GM19324 (cell line): ENCODE results near the gene TMEM50B.
"Not testable (repeated sequence)": the region's sequence is repeated elsewhere in the genome, so short reads cannot be mapped to it uniquely, and the experiment has no call there.

Experiments used
- ATAC-seq: cut with Tn5 transposase; IDR thresholded peaks from one replicate; pipeline ENCODE4 v1.9.1; 2021; ENCODE audit warnings: mild to moderate bottlenecking, moderate library complexity; ENCODE audit not compliant: unreplicated experiment, low FRiP score

TMEM50B gene

DNA sequence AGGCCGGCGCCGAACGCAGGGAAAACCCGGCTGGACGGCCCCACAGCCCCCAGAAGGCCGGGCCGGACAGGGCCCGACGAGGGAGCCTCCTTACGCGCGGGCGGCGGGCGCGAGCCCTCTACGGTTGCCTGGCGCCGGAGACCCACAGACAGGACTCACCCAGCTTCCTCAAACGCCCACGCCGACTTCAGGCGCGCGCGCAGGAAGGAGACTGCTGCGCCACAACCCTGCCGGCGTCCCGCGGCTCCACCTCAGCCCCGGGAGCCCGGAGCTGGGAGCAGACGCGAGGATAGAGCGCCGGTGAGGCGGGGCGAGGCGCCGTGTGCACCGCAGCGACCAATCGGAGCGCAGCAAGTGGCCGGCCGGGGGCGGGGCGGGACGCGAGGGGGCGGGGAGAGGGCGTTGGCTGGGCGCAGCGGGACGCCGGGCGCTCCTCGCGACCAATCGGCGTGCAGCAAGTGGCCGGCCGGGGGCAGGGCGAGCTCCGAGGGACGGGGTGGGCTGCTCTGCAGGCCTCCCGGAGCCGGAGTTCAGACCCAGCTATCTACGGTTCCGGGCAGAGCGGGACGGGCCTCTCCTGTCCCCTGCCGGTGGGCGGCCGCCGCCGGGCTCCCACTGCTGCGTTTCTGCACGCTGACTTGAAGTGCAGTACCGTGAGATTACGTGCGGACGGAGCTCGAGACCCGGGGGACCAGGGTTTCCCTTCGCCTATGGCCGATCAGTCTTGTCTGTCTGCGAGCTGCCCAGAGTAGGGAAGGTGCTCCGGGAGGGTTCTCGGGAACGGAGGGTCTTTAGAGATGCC, at the start of gene TMEM50B:
Gene TMEM50B, minus strand, starts transcription at position 296 of the 802 bp plus-strand sequence. CDS start 11,089 bp downstream, outside the sequence.
- peak; percentile 92 for ATAC-seq

DNA sequence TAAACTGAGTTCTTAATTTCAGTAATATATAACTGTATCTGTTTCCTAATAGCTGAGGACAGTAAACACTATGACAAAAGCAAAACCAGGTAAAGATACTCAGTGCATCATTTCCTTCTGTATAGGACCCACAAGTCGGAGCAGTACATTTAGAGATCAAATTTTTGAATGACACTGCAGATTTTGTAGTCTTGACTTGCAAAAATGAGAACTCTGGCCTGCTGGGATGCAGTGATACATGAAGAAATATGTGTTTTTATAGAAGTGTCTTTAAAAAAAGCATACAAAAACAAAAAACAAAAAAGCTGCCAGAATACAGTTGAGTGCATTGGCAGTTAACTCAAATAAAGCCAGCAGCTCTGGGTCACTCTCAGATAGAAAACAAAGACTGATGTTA, 43.2 kb upstream of the TMEM50B start:
- ATAC-seq: no peak

DNA sequence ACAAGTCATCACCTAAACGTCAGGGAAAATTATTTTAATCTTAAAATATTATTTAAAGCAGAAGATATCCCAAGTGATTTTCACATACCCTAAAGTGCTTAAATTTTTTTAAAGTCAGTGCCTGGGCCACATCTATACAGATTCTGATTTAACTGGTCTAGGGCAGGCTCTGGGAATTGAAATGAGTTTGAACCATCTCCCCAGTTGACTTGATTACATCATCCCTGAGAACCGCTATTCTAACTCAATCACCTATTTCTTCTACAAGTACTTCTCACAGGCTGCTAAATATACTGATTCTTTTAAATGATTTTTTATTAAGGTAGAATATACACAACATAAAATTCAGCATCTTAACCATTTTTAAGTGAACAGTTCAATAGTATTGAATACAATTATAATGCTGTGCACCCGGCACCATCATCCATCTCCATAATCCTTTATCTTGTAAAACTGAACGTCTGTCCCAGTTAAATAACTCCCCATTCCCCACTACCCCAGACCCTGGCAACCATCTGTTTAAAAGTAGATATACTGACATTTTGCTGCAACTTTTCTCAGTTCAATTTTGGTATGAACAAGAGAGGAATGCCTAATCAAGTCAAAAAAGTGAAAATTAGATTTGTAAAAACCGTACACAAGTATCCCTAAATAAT, 42.7 kb upstream of the TMEM50B start:
- ATAC-seq: no peak

GRCh38 chr21:33518899-33519298, 39.1 kb upstream of the TMEM50B start:
- ATAC-seq: no peak

GRCh38 chr21:33514229-33514628, 34.5 kb upstream of the TMEM50B start:
- ATAC-seq: no peak

- no peak for ATAC-seq
Measured at GRCh38 chr21:33512481-33512880, 32.7 kb upstream of the TMEM50B start.

GRCh38 chr21:33511639-33512038, 31.9 kb upstream of the TMEM50B start:
- ATAC-seq: no peak

- ATAC-seq: no peak
Measured at GRCh38 chr21:33510826-33511225, 31.1 kb upstream of the TMEM50B start.

- ATAC-seq: not testable (repeated sequence)
Measured at GRCh38 chr21:33507003-33507402, 27.2 kb upstream of the TMEM50B start.

DNA sequence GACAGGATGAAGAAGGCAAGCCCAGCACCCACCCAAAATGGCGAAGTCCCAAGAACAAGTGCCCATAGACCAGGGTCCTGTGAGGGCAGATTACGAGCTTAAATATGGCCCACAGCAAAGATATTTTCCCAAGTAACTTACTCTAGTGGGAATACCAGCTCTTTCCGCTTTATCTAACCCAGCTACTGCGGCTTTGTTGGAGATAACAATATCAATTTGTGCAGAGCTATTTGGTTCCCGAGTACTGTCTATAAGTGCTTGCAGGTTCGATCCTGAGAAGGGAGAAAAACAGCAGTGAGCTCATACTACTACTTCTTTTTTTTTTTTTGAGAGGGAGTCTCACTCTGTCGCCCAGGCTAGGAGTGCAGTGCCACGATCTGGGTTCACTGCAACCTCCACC, 26.1 kb upstream of the TMEM50B start:
- ATAC-seq: no peak

- no peak for ATAC-seq
Measured at GRCh38 chr21:33496345-33496744, 16.6 kb upstream of the TMEM50B start.

GRCh38 chr21:33495743-33496142, 16.0 kb upstream of the TMEM50B start:
- no peak for ATAC-seq

DNA sequence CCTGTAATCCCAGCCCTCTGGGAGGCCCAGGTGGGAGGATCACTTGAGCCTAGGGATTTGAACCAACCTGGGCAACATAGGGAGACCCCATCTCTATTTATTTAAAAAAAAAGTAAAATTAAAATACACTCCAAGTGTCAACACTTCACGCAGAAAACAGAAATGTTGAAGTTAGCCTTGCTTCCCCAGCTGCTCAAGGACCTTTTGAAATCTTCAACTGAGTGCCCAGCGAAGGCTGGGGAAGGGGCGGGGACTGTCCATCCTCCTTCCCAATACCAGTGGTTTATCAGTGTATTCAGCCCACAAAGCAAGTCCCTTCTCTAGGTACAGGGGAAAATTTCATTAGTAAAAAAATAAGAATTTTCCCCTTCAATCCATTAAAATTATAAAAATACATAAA, 14.0 kb upstream of the TMEM50B start:
- ATAC-seq: no peak

DNA sequence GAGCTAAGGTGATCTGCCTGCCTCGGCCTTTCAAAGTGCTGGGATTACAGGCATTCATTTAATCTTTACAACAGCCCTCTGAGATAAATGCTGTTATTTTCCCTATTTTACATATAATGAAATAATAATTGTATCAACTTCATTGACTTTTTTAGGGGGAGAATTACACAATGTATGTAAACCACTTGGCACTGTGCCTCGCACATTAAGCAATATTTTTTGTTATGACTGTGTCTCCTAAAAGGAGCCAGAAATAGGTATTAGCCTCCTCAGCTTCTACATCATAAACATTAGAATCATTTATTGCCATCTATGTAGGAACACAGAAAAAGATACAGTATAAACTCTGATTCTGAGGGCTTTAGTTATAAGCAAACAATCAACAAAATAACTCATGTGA, 12.8 kb upstream of the TMEM50B start:
- no peak for ATAC-seq

DNA sequence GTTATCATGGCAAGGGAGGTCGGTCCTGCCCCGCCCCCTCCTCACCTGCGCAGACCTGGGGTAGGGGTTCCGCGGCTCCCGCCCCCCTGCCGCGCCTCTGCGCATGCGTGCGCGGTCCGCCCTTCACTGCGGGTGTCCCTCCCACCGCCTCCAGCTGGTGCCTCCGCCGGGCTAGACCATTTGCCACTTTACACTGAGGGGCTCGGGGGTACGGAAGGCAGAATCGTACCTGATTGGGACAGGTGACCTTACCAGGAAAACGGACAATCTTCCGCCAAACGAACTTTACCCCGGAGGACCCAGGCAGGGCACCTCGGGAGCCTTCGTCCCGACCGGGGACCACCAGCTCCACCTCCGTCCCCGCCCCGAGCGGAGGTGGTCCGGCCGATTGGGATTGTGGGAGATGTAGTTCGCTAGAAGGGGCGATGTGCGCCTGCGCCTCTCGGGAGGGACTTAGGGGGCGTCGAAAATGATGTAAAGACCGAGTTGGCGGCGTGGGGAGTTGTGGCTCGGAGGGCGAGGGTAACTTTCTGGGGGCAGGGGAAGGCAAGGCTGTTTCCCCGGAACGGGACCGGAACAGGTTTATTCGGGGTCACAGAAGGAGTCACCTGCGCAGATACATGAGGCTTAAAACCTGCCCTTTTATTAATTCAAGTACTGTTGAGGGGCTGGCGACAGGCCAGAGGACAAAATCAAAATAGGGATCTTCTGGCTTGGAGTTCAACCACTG, 11.8 kb upstream of the TMEM50B start, which contains the start of gene DNAJC28:
Gene DNAJC28, minus strand, starts transcription at position 344 of the 730 bp plus-strand sequence. CDS start 2,323 bp downstream, outside the sequence.
- peak; percentile 94 for ATAC-seq

- no peak for ATAC-seq
Measured at GRCh38 chr21:33490991-33491372, 11.2 kb upstream of the TMEM50B start.

DNA sequence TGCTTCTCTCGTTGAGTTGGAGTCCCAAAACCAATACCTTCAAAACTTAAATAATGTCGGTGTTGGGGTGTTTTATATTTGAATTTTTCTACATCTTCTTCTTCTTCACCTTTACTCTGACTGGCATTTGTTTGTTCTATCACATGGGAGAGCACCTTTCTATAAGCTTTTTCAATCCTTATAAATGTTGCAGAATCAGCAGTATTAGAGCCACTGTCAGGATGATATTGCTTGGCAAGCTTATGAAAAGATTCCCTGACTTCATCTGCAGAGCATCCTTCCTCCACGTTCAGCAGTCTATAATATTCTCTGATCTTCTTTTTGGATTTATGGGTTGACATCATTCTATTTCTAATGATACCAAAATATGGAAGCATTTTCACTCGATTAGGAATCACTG, 9.2 kb upstream of the TMEM50B start:
- ATAC-seq: no peak

DNA sequence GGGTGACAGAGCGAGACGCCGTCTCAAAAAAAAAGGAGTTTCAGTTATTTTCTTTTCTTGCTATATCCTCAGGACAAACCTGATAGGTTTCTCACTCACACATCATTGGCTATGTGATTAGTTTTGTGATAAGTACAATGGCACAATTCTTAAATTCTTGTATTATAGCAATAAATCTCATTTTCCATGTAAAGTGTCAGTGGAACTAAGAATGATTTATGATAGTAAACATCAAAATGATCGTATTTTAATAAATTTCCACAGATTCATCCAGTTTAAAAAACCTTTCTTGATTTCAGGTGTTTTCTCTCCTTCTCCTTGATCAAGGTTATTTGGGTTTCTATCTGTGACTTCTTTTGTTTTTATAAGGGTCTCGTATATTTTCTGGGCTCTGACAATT, 8.2 kb upstream of the TMEM50B start:
- no peak for ATAC-seq

DNA sequence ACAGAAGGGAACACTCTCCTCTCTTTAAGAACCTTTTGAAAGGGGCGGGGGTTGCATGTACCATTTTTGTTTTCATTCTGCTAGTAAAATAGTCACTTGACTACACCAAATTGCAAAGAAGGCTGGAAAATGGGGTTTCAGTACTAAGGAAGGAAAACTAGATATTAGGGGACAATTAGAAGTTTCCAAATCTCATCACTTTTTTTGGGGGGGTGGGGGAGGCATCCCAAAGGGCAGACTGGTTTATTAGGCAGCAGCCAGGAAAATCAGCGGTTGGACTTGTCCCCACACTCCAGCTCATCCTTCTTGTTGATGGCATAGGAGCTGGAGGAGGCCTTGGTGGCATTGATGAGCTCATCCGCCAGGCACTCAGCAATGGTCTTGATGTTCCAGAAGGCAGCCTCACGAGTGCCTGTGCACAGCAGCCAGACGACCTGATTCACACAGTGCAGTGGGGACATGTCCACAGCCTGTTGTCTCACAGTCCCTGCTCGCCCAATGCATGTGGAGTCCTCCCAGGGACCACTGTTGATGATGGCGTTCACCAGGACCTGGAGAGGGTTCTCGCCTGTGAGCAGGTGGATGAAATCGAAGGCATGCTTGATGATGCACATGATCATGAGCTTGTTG, 1.7 kb upstream of the TMEM50B start:
- no peak for ATAC-seq

DNA sequence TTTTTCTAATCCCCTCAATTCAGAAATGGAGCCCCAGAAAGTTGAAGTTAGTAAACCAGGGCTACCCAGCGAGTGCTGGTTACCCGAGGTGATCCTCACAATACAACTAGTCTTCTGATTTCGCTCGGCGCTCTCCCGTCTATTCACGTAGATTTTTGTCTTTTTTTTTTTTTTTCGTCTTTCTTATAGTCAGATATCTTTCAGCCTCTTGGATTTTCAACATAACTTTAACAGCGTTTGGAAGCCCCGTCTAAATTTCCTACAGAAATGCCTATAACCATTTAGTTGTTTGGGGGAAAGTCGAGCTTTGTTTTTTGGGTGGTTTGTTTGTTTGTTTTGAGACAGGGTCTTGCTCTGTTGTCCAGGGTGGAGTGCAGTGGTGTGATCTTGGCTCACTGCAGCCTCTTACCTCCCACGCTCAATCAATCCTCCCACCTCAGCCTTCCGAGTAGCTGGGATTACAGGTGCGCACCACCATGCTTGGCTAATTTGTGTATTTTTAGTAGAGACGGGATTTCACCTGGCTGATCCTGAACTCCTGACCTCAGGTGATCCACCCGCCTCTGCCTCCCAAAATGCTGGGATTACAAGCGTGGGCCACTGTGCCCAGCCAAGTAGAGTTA, 818 bp upstream of the TMEM50B start:
- no peak for ATAC-seq
